Fibroblast of lung (primary cell): Measurements from ENCODE around the gene CFP. TPM values are rescaled to one million over a fixed set of nuclear protein-coding genes. Genes with fewer than 3 reads are reported as not detected.

ENCODE experiments used
- DNase-seq, 2 donors: peaks; one replicate each; pipeline versions ENCODE4 v3.0.0 to v3.0.0-alpha.2; 2010; ENCODE audit warnings: low read depth in 2 of 2
- H2AFZ ChIP-seq: 2 replicates; pipeline ENCODE4 v1.5.1; 2012; ENCODE audit warnings: low read length, control low read depth, inconsistent platforms
- H3K27ac ChIP-seq: 2 replicates; pipeline ENCODE4 v1.5.1; 2011; ENCODE audit warnings: low read length, control low read depth; ENCODE audit not compliant: insufficient read depth
- H3K27me3 ChIP-seq: 2 replicates; pipeline ENCODE4 v1.5.1; 2011; ENCODE audit warnings: mild to moderate bottlenecking, low read length; ENCODE audit not compliant: control insufficient read depth, insufficient read depth
- H3K36me3 ChIP-seq: 2 replicates; pipeline ENCODE4 v1.5.1; 2011; ENCODE audit warnings: low read length; ENCODE audit not compliant: control insufficient read depth, insufficient read depth
- H3K4me1 ChIP-seq: 2 replicates; pipeline ENCODE4 v1.5.1; 2011; ENCODE audit warnings: low read length; ENCODE audit not compliant: control insufficient read depth, insufficient read depth; ENCODE audit errors: extremely low read depth
- H3K4me2 ChIP-seq: 2 replicates; pipeline ENCODE4 v1.5.1; 2011; ENCODE audit warnings: low read length, control low read depth; ENCODE audit not compliant: insufficient read depth; ENCODE audit errors: extremely low read depth
- H3K4me3 ChIP-seq, 4 experiments: fragments of 200-600 bp in 1 of 4; sonication (generic) in 1 of 4; replicated peaks in 1 of 4; 2 replicates each; pipeline ENCODE4 v1.5.1; 2011 to 2016; ENCODE audit warnings: low read length in 4 of 4, low read depth in 3 of 4, mild to moderate bottlenecking in 3 of 4, control low read depth in 2 of 4, inconsistent platforms in 1 of 4, mixed read lengths in 1 of 4; ENCODE audit not compliant: insufficient read depth in 1 of 4; ENCODE audit errors: control extremely low read depth in 1 of 4
- H3K79me2 ChIP-seq: 2 replicates; pipeline ENCODE4 v1.5.1; 2012; ENCODE audit warnings: mild to moderate bottlenecking, low read length, inconsistent platforms; ENCODE audit not compliant: control insufficient read depth, insufficient read depth
- H3K9ac ChIP-seq: 2 replicates; pipeline ENCODE4 v1.5.1; 2011; ENCODE audit warnings: mild to moderate bottlenecking, low read length, control low read depth; ENCODE audit not compliant: insufficient read depth
- H3K9me3 ChIP-seq: 2 replicates; pipeline ENCODE4 v1.5.1; 2012; ENCODE audit warnings: low read depth, low read length; ENCODE audit not compliant: control insufficient read depth, insufficient read depth
- H4K20me1 ChIP-seq: 2 replicates; pipeline ENCODE4 v1.5.1; 2011; ENCODE audit warnings: low read length; ENCODE audit not compliant: control insufficient read depth, insufficient read depth; ENCODE audit errors: extremely low read depth
- CTCF ChIP-seq, 2 donors: IDR thresholded peaks in 1 of 2; conservative IDR thresholded peaks in 1 of 2; 1 replicate in 1 of 2; 2 replicates in 1 of 2; pipeline ENCODE4 v1.5.1; 2011 to 2012; ENCODE audit warnings: low read length in 2 of 2, control low read depth in 1 of 2, inconsistent platforms in 1 of 2, low read depth in 1 of 2, mild to moderate bottlenecking in 1 of 2
- EZH2 ChIP-seq: IDR thresholded peaks from 2 replicates; pipeline ENCODE4 v1.5.1; 2012; ENCODE audit warnings: low read length, control low read depth, mild to moderate bottlenecking; ENCODE audit errors: missing control alignments
- polyA plus RNA-seq, 2 donors: library from polyadenylated mRNA; depleted of rRNA in 1 of 2; stranded (reverse) in 1 of 2; unstranded in 1 of 2; fragments of >200 nt; gene quantifications; 2 replicates each; pipeline ENCODE4 v1.2.1, GENCODE V29; 2011 to 2012; ENCODE audit warnings: missing spikeins in 1 of 2
- total RNA-seq: library from RNA; depleted of rRNA; stranded (reverse); fragments of >200 nt; gene quantifications from 2 replicates; pipeline ENCODE4 v1.2.1, GENCODE V29; 2014

Gene CFP
- total and polyA plus RNA-seq, 2 donors (not counting 1 experiment from before 2014, with no cell fraction given): 0.08 to 0.17 TPM

DNA sequence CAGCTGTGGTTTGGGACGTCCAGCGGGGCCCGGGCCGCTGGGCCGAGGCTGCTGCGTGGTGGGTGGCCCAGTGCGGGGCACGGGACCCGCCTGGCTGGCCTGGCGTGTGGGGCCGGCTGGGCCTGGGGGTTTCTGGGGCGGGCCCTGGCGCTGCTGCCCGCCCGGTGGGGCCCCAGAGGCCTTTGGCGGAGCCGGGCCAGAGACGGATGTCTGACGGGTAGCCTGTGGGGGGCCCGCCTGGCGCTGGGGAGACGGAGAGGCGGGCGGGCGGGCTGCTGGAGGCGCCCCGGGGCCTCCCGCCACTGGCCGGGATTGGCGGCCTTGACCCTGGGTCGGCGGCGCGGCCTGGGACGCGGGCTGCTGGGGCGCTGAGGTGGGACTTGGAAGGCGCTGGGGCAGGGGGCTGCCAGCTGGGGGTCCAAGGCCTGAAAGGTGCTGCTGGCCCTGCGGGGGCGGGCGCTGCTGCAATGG lies 55.6 kb downstream of the CFP start:
- peaks cover 11% of the 10 kb centered on the region for H3K4me1 ChIP-seq
- no peak for DNase-seq
- H3K27me3 ChIP-seq: no peaks in the 10 kb centered on the region
- H3K36me3 ChIP-seq: no peaks in the 10 kb centered on the region
- H3K9ac ChIP-seq: peak overlapping the region; percentile 69
- peak overlapping the region; percentile 84 for H3K27ac ChIP-seq
- no peak overlapping the region for H2AFZ ChIP-seq
- no peak for TF ChIP-seq CTCF (conservative IDR thresholded peaks at IDR 0.05 in 1 of 2, IDR thresholded peaks at IDR 0.05 in 1 of 2; ENCODE audit: low read depth in 1 of 2, low read length in 2 of 2)
- no peak for TF ChIP-seq EZH2
- H3K4me2 ChIP-seq: peak overlapping the region; percentile 35
- peak overlapping the region in 2 of 4 experiments; percentile 14 to 37 for H3K4me3 ChIP-seq
- no peaks in the 10 kb centered on the region for H4K20me1 ChIP-seq
- no peaks in the 10 kb centered on the region for H3K9me3 ChIP-seq
- no peaks in the 10 kb centered on the region for H3K79me2 ChIP-seq

DNA sequence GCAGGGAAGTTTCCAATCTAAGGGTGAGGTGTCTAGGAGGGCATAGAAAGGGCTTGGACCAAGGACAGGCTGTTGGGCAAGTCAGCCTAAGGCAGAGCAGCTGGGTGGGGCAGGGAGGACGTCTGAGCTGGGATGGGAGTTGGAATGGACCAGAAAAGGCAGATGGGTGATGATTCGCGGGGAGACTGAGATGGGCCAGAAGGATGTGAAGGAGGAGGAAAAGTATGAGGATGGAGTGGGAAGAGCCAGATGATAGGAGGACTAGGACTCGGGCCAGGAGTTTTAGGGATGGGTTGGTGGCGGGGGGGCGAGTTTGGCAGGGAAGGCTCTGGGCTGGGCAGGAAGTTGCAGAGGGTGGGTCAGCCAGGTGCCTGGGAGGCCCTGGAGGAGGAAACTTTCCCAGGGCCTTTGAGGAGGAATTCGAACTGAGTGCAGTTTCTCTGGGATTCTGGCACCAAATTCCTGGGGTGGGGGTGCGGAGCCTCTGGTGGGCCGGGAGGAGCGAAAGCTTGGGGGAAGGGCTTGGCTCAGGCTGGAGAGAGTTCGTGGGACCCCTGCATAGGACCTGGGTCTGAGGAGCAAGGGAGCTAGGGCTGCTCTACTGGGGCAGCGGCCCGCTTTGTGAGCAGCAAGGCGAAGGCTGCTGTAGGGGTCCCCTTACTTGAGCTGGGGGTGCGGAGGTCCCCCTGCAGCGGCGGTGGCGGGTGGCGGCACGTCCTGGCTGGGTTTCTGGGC lies 56.2 kb downstream of the CFP start:
- H3K27me3 ChIP-seq: no peaks in the 10 kb centered on the region
- no peaks in the 10 kb centered on the region for H3K9me3 ChIP-seq
- peak overlapping the region; percentile 69 for H3K9ac ChIP-seq
- peak; percentile 61 to 69 for DNase-seq
- TF ChIP-seq CTCF (conservative IDR thresholded peaks at IDR 0.05 in 1 of 2, IDR thresholded peaks at IDR 0.05 in 1 of 2; ENCODE audit: low read depth in 1 of 2, low read length in 2 of 2) (no peak), EZH2 (no peak)
- H3K4me3 ChIP-seq: peak overlapping the region in 2 of 4 experiments; percentile 14 to 37
- peak overlapping the region; percentile 35 for H3K4me2 ChIP-seq
- H2AFZ ChIP-seq: no peak overlapping the region
- no peaks in the 10 kb centered on the region for H3K36me3 ChIP-seq
- H3K4me1 ChIP-seq: peaks cover 7% of the 10 kb centered on the region
- no peaks in the 10 kb centered on the region for H4K20me1 ChIP-seq
- peak overlapping the region; percentile 84 for H3K27ac ChIP-seq
- no peaks in the 10 kb centered on the region for H3K79me2 ChIP-seq

Other genes starting within 250 kb of the CFP start
- 5.3 and 5.4 TPM in 2 replicates for gene ZNF41, start 146.7 kb downstream of the CFP start, total RNA-seq
- gene ZNF41, start 146.7 kb downstream of the CFP start, polyA plus RNA-seq: 5.2 and 6.6 TPM in 2 replicates
- gene ARAF, start 68.7 kb downstream of the CFP start, total RNA-seq: 10.3 and 14.4 TPM in 2 replicates
- 40.9 and 48.8 TPM in 2 replicates for gene ARAF, start 68.7 kb downstream of the CFP start, polyA plus RNA-seq
- 460 and 845 TPM in 2 replicates for gene TIMP1, start 47.5 kb downstream of the CFP start, total RNA-seq
- 1,117 and 2,877 TPM in 2 replicates for gene TIMP1, start 47.5 kb downstream of the CFP start, polyA plus RNA-seq
- gene SYN1, start 10.1 kb downstream of the CFP start, total RNA-seq: under 0.01 and 0.17 TPM in 2 replicates
- 0.56 and 1.4 TPM in 2 replicates for gene SYN1, start 10.1 kb downstream of the CFP start, polyA plus RNA-seq
- gene ELK1, start 20.6 kb upstream of the CFP start, total RNA-seq: 13.9 and 14.4 TPM in 2 replicates
- gene ELK1, start 20.6 kb upstream of the CFP start, polyA plus RNA-seq: 25.3 and 27.5 TPM in 2 replicates
- gene UXT, start 29.2 kb upstream of the CFP start, total RNA-seq: 111 and 143 TPM in 2 replicates
- 114 and 141 TPM in 2 replicates for gene UXT, start 29.2 kb upstream of the CFP start, polyA plus RNA-seq
- gene ZNF81, start 207.0 kb upstream of the CFP start, total RNA-seq: 5.4 and 5.6 TPM in 2 replicates
- 2.5 and 3.5 TPM in 2 replicates for gene ZNF81, start 207.0 kb upstream of the CFP start, polyA plus RNA-seq